Body of pancreas (tissue), 4 donors: ENCODE data around the gene SAMMSON. TPM values are rescaled to one million over a fixed set of nuclear protein-coding genes. Genes with fewer than 3 reads are reported as not detected.

ENCODE experiments used
- ATAC-seq: fragments of 150-250 bp; one replicate; pipeline ENCODE4 v1.9.1; 2016
- DNase-seq, 4 donors: peaks; one replicate each; pipeline ENCODE4 v3.0.0-alpha.2; 2019
- H3K27ac ChIP-seq, 4 donors: fragments of 200-600 bp; sonication (generic); 1 replicate in 3 of 4; 2 replicates in 1 of 4; pipeline versions ENCODE4 v1.5.1 to v1.6.1; 2016 to 2019; ENCODE audit warnings: mild to moderate bottlenecking in 1 of 4, mixed read lengths in 1 of 4, moderate library complexity in 1 of 4
- H3K27me3 ChIP-seq, 2 donors: fragments of 200-600 bp; sonication (generic); one replicate each; pipeline ENCODE4 v1.6.0; 2016; ENCODE audit warnings: mild to moderate bottlenecking in 1 of 2
- H3K36me3 ChIP-seq, 2 donors: fragments of 200-600 bp; sonication (generic); replicated peaks in 1 of 2; 2 replicates each; pipeline ENCODE4 v1.5.1; 2016; ENCODE audit warnings: low read depth in 2 of 2; ENCODE audit not compliant: insufficient read depth in 1 of 2
- H3K4me1 ChIP-seq: fragments of 200-600 bp; sonication (generic); one replicate; pipeline ENCODE4 v1.6.0; 2016
- H3K4me3 ChIP-seq, 2 donors: fragments of 200-600 bp; sonication (generic); 1 replicate in 1 of 2; 2 replicates in 1 of 2; pipeline ENCODE4 v1.5.1; 2016 to 2019
- H3K9me3 ChIP-seq, 3 donors: fragments of 200-600 bp; sonication (generic); 1 replicate in 2 of 3; 2 replicates in 1 of 3; pipeline ENCODE4 v1.5.1; 2016
- POLR2A ChIP-seq, 3 donors: fragments of 450-650 bp; IDR thresholded peaks; one replicate each; pipeline ENCODE4 v1.6.1; 2016; ENCODE audit warnings: antibody characterized with exemption in 3 of 3, mild to moderate bottlenecking in 2 of 3
- WGBS, 2 donors: methylation state at CpG; one replicate each; pipeline ENCODE4 v1.1.5; 2017; 5-methylcytosine and 5-hydroxymethylcytosine counted together
- intact Hi-C: fragments of 100-400 bp; cut with DNase I; formaldehyde crosslinking; loops from one replicate; pipeline ENCODE4 v1.15.1; 2023
- total RNA-seq, 2 donors: library from RNA; depleted of rRNA; stranded (reverse); fragments of >200 nt; gene quantifications; one replicate each; pipeline ENCODE4 v1.1.0, GENCODE V29; 2016
- TF ChIP-seq, protein P1 (sequence below), 7 experiments: fragments of 450-650 bp in 4 of 7; fragments of 200-600 bp in 3 of 7; sonication (generic) in 3 of 7; IDR thresholded peaks; one replicate each; pipeline ENCODE4 v1.5.1; 2016 to 2019; ENCODE audit warnings: antibody characterized with exemption in 7 of 7

SAMMSON gene
- 1 to 10 TPM in 1 of 2 donors, not detected in 1; 2.1 TPM for total RNA-seq

DNA sequence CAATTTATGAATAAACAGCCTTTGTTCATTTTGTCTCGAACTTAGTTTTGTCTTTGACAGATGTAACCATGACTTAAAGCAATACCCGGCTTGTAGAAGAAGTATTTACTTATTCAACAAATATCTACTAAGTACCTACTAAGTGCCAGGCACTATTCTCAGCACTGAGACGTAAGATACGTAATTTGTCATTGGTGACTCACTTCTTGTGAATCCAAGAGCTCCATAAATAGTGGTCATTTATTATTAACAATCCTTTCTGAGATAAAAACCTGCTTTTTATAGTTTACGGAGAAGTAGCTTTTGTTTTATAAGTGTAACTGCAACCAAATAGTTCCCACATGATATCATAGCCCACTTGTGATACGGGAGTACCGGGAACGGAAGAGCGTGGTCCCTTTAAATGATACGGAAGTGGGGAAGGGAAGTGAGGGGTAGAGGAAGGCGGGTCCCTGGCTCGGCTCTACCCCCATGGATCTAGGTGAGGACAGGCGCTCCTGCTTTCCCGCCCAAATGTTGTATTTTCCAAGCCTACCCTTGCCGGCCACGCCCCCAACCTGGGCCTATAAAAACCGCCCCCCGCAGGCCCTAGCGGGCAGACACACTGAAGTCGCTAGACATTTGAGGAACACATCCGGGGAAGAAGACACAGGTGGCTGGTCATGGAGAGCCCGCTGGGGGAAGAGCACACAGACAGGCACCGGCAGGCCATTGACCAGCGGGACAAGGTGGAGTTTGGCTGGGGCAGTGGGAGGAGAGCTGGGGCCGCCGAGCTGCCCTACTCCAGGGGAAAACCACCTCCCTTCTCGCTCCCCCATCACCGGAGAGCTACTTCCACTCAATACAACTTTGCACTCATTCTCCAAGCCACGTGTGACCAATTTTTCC, at the start of gene SAMMSON:
TSS of gene SAMMSON (plus strand) at position 594 of the 888 bp plus-strand sequence.
- Histone ChIP-seq H3K4me3 (no peak within 1 kb of the TSS), H3K9me3 (no peaks in the 10 kb centered on the region), H3K4me1 (peaks cover 11% of the 10 kb centered on the region), H3K36me3 (no peaks in the 10 kb centered on the region), H3K27me3 (no peaks in the 10 kb centered on the region), H3K27ac (peak within 1 kb of the TSS; percentile 32 to 63 (median 53))
- TF ChIP-seq, protein P1, sequence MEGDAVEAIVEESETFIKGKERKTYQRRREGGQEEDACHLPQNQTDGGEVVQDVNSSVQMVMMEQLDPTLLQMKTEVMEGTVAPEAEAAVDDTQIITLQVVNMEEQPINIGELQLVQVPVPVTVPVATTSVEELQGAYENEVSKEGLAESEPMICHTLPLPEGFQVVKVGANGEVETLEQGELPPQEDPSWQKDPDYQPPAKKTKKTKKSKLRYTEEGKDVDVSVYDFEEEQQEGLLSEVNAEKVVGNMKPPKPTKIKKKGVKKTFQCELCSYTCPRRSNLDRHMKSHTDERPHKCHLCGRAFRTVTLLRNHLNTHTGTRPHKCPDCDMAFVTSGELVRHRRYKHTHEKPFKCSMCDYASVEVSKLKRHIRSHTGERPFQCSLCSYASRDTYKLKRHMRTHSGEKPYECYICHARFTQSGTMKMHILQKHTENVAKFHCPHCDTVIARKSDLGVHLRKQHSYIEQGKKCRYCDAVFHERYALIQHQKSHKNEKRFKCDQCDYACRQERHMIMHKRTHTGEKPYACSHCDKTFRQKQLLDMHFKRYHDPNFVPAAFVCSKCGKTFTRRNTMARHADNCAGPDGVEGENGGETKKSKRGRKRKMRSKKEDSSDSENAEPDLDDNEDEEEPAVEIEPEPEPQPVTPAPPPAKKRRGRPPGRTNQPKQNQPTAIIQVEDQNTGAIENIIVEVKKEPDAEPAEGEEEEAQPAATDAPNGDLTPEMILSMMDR (IDR thresholded peaks at IDR 0.05): no peak
- TF ChIP-seq POLR2A (IDR thresholded peaks at IDR 0.05): peak in 1 of 3 donors; percentile 11
- DNase-seq: peak in 2 of 4 donors; percentile 12 to 13
- 73 to 79% methylated on average over 28 to 29 of the region's 29 CpGs for WGBS, 2 donors
- ATAC-seq: peak; percentile 80
- intact Hi-C loops: no loop called here

GRCh38 chr3:69951616-69952015, 47.9 kb upstream of the SAMMSON start:
- WGBS, 2 donors: 32 to 33% methylated on average over 3 of the region's 3 CpGs
- intact Hi-C loops: no loop called here
- peak in 2 of 4 donors; percentile 14 to 27 for DNase-seq
- H3K27me3 ChIP-seq: no peaks in the 10 kb centered on the region
- H3K9me3 ChIP-seq: no peaks in the 10 kb centered on the region
- H3K36me3 ChIP-seq: no peaks in the 10 kb centered on the region
- no peak overlapping the region for H3K27ac ChIP-seq
- peaks cover 20% of the 10 kb centered on the region for H3K4me1 ChIP-seq
- no peak overlapping the region for H3K4me3 ChIP-seq
- no peak for ATAC-seq
- TF ChIP-seq, protein P1 (IDR thresholded peaks at IDR 0.05): no peak
- no peak for TF ChIP-seq POLR2A (IDR thresholded peaks at IDR 0.05)

- H3K36me3 ChIP-seq: peaks cover 0 to 10% of the 10 kb centered on the region in 2 donors
- no peaks in the 10 kb centered on the region for H3K27me3 ChIP-seq
- H3K27ac ChIP-seq: no peak overlapping the region
- 91 to 92% methylated on average over 7 of the region's 7 CpGs for WGBS, 2 donors
- H3K9me3 ChIP-seq: no peaks in the 10 kb centered on the region
- intact Hi-C loops: no loop called here
- no peak overlapping the region for H3K4me3 ChIP-seq
- no peaks in the 10 kb centered on the region for H3K4me1 ChIP-seq
- DNase-seq (no peak), ATAC-seq (no peak)
- TF ChIP-seq, protein P1 (IDR thresholded peaks at IDR 0.05): no peak
- TF ChIP-seq POLR2A (IDR thresholded peaks at IDR 0.05): no peak
Measured at GRCh38 chr3:69959581-69959980, 40.0 kb upstream of the SAMMSON start.

DNA sequence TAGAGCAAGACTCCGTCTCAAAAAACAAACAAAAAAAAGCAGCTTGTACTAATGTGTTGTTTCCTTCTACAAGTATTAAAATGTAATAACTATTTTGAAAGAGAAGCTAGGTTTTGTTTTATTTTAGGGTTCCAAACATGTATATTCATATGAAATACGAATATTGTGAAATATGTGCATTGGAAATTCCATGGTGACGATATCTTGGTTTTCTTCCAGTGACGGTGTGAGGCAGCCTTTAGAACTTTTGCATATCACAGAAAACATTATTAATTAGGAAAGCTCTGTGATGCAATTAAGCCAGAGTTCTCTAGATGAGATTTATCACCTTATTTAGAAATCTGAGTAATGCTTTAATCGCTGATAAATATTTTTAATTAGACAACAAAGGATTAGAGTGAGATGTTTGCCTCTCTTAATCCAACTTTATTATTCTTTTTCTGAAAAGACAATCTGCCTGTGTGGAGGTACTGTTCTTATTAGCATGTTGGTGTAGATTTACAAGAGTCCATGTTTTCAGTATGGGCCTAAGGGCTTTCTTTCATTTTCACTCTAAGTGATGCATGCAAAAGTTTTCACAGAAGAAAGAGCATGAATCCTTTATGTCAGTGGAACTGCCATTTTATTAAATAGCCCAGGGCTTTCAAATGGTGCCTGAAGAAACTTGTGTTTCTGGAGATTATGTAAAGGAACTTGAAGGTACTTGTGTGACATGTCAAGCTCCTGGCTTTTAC, 37.7 kb upstream of the SAMMSON start:
- Histone ChIP-seq H3K4me1 (no peaks in the 10 kb centered on the region), H3K27ac (no peak overlapping the region), H3K4me3 (no peak overlapping the region), H3K36me3 (peaks cover 7 to 15% of the 10 kb centered on the region in 2 donors), H3K27me3 (no peaks in the 10 kb centered on the region), H3K9me3 (no peaks in the 10 kb centered on the region)
- ATAC-seq: no peak
- intact Hi-C loops: no loop called here
- DNase-seq: no peak
- TF ChIP-seq, protein P1 (IDR thresholded peaks at IDR 0.05): no peak
- no peak for TF ChIP-seq POLR2A (IDR thresholded peaks at IDR 0.05)
- WGBS, 2 donors: 87 to 92% methylated on average over 5 of the region's 5 CpGs
